ENCODE data around the gene HSD11B1L. TPM values are rescaled to one million over a fixed set of nuclear protein-coding genes. Genes with fewer than 3 reads are reported as not detected.
"Not testable (repeated sequence)": the region's sequence is repeated elsewhere in the genome, so short reads cannot be mapped to it uniquely, and the experiment has no call there.

Gene HSD11B1L
- total RNA-seq, 1 experiment from 2014 or later, result 12.0 TPM

DNA sequence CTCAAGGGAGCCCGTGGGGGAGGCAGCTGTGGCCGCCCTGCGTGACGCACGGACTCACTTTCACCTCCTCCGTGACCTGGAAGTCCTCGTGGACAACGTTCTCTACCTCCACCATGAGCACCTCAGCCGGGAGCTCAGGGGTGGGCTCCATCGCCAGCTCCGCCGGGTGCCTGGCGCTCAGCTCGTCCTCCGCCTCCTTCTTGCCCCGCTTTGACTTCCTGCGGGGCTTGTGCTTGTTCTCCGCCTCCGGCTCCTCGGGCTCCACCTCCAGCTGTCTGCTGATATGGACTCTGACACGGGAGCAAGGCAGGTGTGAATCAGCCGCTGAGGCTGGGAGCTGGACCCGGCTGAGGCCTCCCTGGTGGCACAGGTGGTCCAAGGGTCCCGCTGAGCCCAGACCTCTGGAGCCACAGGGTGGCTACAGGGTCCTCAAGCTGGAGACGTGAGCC lies 30.9 kb downstream of the HSD11B1L start:
- Histone ChIP-seq H3K36me3 (replicated peaks; ENCODE audit: control insufficient read depth, insufficient read depth, low read length) (peaks cover 35% of the 10 kb centered on the region), H3K27me3 (ENCODE audit: control insufficient read depth, insufficient read depth, low read length) (no peaks in the 10 kb centered on the region), H3K4me3 (ENCODE audit: insufficient read depth, low read depth, low read length) (no peak overlapping the region)
- peak; percentile 62 for DNase-seq

DNA sequence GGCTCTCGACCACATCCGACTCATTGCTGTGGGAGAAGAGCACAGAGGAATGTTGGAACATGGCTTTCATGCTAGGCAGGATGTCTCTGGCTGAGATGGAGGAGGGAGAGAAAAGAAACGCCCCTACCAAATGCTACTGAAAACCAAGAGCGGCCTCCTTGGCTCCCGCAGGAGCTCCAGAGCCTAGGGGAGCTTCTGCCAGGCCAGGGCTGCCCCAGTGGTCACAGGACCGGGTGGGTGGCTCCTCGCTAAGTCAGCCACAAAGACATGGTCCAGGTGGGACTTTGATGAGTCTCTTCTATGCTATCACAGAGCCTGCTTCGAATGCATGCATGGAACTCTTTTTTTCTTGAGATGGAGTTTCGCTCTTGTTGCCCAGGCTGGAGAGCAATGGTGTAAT lies 32.4 kb downstream of the HSD11B1L start:
- H3K4me3 ChIP-seq (ENCODE audit: insufficient read depth, low read depth, low read length), result no peak overlapping the region
- peaks cover 31% of the 10 kb centered on the region for H3K36me3 ChIP-seq (replicated peaks; ENCODE audit: control insufficient read depth, insufficient read depth, low read length)
- H3K27me3 ChIP-seq (ENCODE audit: control insufficient read depth, insufficient read depth, low read length), result no peaks in the 10 kb centered on the region
- peak; percentile 35 for DNase-seq

DNA sequence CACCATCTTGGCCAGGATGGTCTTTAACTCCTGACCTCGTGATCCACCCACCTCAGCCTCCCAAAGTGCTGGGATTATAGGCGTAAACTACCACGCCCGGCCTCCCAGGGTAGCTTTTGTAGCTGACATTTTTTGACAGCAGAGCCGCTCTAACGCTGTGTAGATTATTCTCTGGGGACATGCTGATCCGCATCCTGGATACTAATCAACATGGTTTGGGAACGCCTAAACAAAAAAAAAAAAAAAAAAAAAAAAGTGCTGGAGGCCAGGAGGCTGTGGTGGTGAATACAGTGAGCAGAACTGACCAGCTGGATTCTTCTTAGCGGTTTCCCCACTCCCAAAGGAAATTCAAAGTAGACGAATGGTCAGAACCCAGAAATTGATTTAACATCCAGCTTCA lies 34.0 kb downstream of the HSD11B1L start:
- no peak for DNase-seq
- Histone ChIP-seq H3K4me3 (ENCODE audit: insufficient read depth, low read depth, low read length) (no peak overlapping the region), H3K27me3 (ENCODE audit: control insufficient read depth, insufficient read depth, low read length) (no peaks in the 10 kb centered on the region), H3K36me3 (replicated peaks; ENCODE audit: control insufficient read depth, insufficient read depth, low read length) (peaks cover 29% of the 10 kb centered on the region)

DNA sequence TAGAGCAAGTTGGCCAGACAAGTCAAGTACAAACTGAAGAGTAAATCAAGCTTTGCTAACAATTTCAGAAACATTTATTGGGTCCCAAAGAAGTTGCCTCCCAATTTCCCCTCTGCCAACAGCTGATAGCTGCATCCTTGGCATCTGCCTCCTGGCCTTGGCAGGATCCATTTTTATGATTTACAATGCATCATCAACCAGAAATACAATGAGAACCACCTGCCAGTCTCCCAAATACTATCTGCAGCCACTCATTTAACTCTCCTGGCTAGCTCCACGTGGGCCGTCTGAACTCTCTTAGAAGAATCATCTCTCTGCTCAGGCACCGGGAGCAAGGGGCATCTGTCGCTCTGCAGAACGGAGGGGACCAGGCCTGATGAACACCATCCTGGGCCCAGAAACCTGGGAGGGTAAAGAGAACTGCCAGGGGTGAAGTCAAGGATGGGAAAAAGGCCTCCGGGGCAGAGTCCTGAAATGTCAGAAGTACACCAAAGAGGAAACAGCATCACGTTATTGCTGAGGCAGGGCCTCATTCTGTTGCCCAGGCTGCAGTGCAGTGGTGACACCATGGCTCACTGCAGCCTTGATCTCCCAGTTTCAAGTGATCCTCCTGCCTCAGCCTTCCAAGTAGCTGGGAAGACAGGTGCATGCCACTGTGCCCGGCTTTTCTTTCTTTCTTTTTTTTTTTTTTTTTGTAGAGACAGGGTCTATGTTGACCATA lies 36.5 kb downstream of the HSD11B1L start:
- no peak for DNase-seq
- Histone ChIP-seq H3K36me3 (replicated peaks; ENCODE audit: control insufficient read depth, insufficient read depth, low read length) (peaks cover 15% of the 10 kb centered on the region), H3K27me3 (ENCODE audit: control insufficient read depth, insufficient read depth, low read length) (no peaks in the 10 kb centered on the region), H3K4me3 (ENCODE audit: insufficient read depth, low read depth, low read length) (no peak overlapping the region)

DNA sequence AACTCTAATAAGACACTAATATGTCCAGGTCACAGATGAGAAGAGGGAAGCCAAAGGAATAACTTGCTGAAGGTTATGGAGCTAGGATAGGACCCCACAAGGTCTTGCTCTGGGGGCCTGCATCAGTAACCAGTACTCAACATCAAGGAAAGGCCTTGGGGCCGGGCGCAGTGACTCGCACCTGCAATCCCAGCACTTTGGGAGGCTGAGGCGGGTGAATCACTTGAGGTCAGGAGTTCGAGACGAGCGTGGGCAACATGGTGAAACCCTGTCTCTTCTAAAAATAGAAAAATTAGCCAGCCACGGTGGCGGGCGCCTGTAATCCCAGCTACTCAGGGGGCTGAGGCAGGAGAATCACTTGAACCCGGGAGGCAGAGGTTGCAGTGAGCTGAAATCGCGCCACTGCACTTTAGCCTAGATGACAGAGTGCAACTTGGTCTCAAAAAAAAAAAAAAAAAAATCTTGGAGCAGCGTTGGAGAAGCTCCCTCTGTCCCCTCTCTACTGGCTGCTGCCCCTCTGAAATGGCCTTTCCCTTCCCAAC lies 37.3 kb downstream of the HSD11B1L start:
- H3K4me3 ChIP-seq (ENCODE audit: insufficient read depth, low read depth, low read length), result peak overlapping the region; percentile 94; the same call in 1 of the 2 replicates
- DNase-seq, result no peak
- H3K36me3 ChIP-seq (replicated peaks; ENCODE audit: control insufficient read depth, insufficient read depth, low read length), result peaks cover 8% of the 10 kb centered on the region
- no peaks in the 10 kb centered on the region for H3K27me3 ChIP-seq (ENCODE audit: control insufficient read depth, insufficient read depth, low read length)

DNA sequence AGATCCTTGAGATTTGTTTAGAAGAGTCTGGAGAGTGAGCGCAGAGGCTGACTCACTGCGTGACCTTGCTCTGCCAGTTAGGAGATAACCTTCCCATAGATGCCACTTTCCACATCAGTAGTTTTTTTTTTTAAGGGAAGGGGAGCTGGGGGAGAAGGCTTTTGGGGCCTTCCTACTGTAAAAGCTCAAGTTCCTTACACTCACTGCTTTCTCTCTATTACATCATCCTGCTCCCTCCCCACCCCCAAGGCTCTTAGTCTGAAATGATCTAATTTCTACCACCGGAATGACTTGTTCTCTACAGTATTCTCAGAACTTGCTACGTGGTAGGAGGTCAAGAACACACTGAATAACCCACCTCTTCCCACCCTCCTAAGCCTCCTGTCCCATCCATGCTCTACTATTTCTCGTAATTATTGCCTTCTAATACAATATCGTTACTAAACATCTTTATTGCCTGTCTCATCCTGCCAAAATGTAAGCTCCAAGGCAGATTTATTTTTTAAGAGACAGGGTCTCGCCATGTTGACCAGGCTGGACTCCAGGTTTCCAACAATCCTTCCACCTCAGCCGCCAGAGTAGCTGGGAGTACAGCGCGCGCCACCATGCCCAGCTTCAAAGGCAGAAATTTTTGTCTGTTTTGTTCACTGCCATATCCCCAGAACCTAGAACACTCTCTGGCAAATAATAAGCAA lies 37.9 kb downstream of the HSD11B1L start:
- peaks cover 4% of the 10 kb centered on the region for H3K36me3 ChIP-seq (replicated peaks; ENCODE audit: control insufficient read depth, insufficient read depth, low read length)
- H3K4me3 ChIP-seq (ENCODE audit: insufficient read depth, low read depth, low read length), result peak overlapping the region; percentile 94
- DNase-seq, result peak; percentile 47
- H3K27me3 ChIP-seq (ENCODE audit: control insufficient read depth, insufficient read depth, low read length), result no peaks in the 10 kb centered on the region

DNA sequence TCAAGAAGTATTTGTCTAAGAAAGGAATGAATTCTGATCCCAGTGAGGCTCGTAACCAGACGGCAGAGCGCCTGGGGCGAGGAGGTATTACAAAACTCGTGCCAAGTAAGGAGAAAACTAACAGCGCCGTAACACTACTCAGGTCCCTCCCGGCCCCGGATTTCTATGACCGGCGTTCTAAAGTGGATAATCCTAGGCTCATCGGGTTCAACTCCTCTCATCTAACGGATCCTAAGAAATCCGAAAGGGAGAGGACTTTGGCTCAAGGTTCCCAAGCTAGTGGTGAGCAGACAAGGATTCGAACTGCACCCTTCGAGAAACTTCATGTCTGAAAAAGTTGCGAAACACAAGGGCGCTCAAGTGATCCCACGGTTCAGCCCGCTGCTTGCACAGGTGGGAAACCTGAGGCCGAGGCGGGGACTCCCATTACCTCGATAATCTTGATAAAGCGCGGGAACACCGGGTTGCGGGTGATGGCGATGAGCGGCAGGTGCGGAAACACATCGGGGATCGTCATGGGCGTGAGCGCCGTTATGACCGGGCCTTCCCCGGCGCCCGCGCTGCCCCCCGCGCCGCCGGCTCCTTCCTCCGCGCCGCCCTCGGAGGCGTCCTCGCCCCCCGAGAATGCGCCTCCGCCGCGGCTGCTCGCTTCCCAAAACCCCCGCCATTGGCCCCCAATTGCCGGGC lies 38.6 kb downstream of the HSD11B1L start:
- Histone ChIP-seq H3K27me3 (ENCODE audit: control insufficient read depth, insufficient read depth, low read length) (no peaks in the 10 kb centered on the region), H3K4me3 (ENCODE audit: insufficient read depth, low read depth, low read length) (peak overlapping the region; percentile 94), H3K36me3 (replicated peaks; ENCODE audit: control insufficient read depth, insufficient read depth, low read length) (peaks cover 2% of the 10 kb centered on the region)
- peak; percentile 52 for DNase-seq

DNA sequence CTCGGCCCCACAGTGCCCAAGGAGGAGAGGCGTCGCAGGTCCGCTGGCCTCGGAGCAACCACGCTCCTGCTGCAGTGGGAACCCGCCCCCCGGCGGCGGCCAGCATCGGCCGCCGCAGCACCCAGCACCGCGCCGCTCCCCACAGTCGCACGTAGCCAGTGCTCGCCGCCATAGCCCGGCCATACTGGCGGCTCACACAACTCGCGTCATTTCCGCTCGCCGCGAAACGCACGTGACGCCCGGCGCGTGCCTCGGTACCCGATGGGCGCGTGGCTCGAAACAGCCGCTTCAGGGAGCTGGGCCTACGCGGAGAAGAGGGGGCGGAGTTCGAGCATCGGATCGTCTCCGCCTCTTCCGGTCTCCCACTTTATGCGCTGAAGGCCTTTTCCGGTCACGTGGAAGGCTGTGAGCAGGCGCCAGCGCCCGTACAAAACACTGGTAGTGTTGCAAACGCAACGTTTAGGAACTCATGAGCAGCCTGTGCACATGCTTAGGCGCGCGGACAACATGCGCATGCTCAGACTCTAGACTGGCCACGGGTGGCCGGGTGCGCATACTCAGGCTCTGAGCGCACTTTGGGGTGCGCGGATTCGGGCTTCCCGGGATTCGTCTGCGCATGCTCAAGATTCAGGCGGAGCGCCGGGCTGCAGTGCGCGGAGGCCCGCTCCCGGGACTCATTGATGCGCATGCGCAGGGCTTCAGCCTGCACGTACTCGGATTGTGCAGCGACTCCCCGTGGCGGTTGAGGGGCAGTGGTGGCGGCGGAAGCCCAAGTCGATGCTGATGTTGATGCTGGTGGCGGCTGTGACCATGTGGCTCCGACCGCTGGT lies 39.3 kb downstream of the HSD11B1L start, which contains the start of the genes CATSPERD and LONP1:
Gene CATSPERD, plus strand, starts transcription at position 677 of the 830 bp plus-strand sequence. Its CDS starts 101 bp downstream, at position 778.
Gene LONP1, minus strand, starts transcription at position 186 of the 830 bp plus-strand sequence. Its CDS starts 14 bp downstream, at position 172.
- DNase-seq, result peak; percentile 100
- H3K36me3 ChIP-seq (replicated peaks; ENCODE audit: control insufficient read depth, insufficient read depth, low read length), result peaks cover 2% of the 10 kb centered on the region
- H3K27me3 ChIP-seq (ENCODE audit: control insufficient read depth, insufficient read depth, low read length), result no peaks in the 10 kb centered on the region
- H3K4me3 ChIP-seq (ENCODE audit: insufficient read depth, low read depth, low read length), result peak within 1 kb of the TSS; percentile 94

DNA sequence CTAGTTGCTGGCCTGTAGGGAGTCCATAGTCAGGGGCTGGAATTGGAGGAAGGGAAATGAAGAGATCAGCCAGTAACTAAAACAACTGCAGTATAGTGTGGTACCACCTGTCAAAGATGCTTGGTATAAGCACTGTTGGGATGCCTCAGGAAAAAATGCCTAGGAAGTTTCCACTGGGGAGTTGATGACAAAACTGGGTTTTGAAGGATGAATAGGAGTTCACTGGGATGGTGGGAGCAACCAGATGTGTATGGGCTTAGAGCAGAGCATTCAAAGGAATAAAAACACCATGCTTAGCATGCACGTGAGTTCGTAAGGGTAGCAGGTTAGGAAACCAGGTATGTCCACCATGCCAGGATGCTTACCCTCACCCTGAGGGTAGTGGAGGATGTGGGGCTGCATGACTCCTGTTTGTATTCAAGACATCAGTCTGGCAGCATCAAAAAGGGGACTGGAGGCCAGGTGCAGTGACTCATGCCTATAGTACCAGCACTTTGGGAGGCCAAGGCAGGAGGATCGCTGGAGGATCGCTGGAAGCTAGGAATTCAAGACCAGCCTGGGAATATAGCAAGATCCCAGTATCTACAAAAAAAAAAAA lies 46.7 kb downstream of the HSD11B1L start:
- DNase-seq, result no peak

DNA sequence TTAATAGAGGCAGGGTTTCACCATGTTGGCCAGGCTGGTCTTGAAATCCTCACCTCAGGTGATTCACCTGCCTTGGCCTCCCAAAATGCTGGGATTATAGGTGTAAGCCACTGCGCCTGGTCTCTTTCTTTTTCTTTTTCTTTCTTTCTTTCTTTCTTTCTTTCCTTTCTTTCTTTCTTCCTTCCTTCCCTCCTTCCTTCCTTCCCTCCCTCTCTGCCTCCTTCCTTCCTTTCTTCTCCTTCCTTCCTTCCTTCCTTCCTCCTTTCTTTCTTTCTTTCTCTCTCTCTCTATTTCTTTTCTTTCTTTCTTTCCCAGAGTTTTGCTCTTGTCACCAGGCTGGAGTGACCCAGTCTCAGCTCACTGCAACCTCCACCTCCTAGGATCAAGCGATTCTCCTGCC lies 52.3 kb downstream of the HSD11B1L start:
- not testable (repeated sequence) for DNase-seq; H3K36me3 ChIP-seq (replicated peaks; ENCODE audit: control insufficient read depth, insufficient read depth, low read length); H3K4me3 ChIP-seq (ENCODE audit: insufficient read depth, low read depth, low read length); H3K27me3 ChIP-seq (ENCODE audit: control insufficient read depth, insufficient read depth, low read length)

More for the DNA sequence above, 46.7 kb downstream of the HSD11B1L start:
- H3K4me3 ChIP-seq (ENCODE audit: insufficient read depth, low read depth, low read length), result no peak overlapping the region
- H3K27me3 ChIP-seq (ENCODE audit: control insufficient read depth, insufficient read depth, low read length), result no peaks in the 10 kb centered on the region
- no peaks in the 10 kb centered on the region for H3K36me3 ChIP-seq (replicated peaks; ENCODE audit: control insufficient read depth, insufficient read depth, low read length)

Other genes starting within 250 kb of the HSD11B1L start
- gene ZNRF4, start 225.6 kb upstream of the HSD11B1L start, total RNA-seq (2014; rRNA removed; shearing (Covaris generic)), result not detected in 2 replicates
- 0.28 and 0.74 TPM in 2 replicates for gene TINCR, start 113.1 kb upstream of the HSD11B1L start, total RNA-seq (2014; rRNA removed; shearing (Covaris generic))
- 26.6 and 34.3 TPM in 2 replicates for gene SAFB2, start 58.3 kb upstream of the HSD11B1L start, total RNA-seq (2014; rRNA removed; shearing (Covaris generic))
- 44.4 and 64.4 TPM in 2 replicates for gene SAFB, start 57.9 kb upstream of the HSD11B1L start, total RNA-seq (2014; rRNA removed; shearing (Covaris generic))
- 53.1 and 71.4 TPM in 2 replicates for gene MICOS13, start 511 bp upstream of the HSD11B1L start, total RNA-seq (2014; rRNA removed; shearing (Covaris generic))
- 1,318 and 1,675 TPM in 2 replicates for gene RPL36, start 9.3 kb downstream of the HSD11B1L start, total RNA-seq (2014; rRNA removed; shearing (Covaris generic))
- 119 and 126 TPM in 2 replicates for gene LONP1, start 39.1 kb downstream of the HSD11B1L start, total RNA-seq (2014; rRNA removed; shearing (Covaris generic))
- gene CATSPERD, start 39.6 kb downstream of the HSD11B1L start, total RNA-seq (2014; rRNA removed; shearing (Covaris generic)), result 0.03 TPM in 1 of 2 replicates, not detected in the other
- gene PRR22, start 103.7 kb downstream of the HSD11B1L start, total RNA-seq (2014; rRNA removed; shearing (Covaris generic)), result 1.5 and 2.2 TPM in 2 replicates
- gene DUS3L, start 110.1 kb downstream of the HSD11B1L start, total RNA-seq (2014; rRNA removed; shearing (Covaris generic)), result 50.8 and 52.4 TPM in 2 replicates
- gene NRTN, start 124.0 kb downstream of the HSD11B1L start, total RNA-seq (2014; rRNA removed; shearing (Covaris generic)), result 8.5 and 8.7 TPM in 2 replicates
- not detected in 2 replicates for gene FUT6, start 158.7 kb downstream of the HSD11B1L start, total RNA-seq (2014; rRNA removed; shearing (Covaris generic))
- gene FUT3, start 170.4 kb downstream of the HSD11B1L start, total RNA-seq (2014; rRNA removed; shearing (Covaris generic)), result not detected in 2 replicates
- gene FUT5, start 189.5 kb downstream of the HSD11B1L start, total RNA-seq (2014; rRNA removed; shearing (Covaris generic)), result 0.18 TPM in 1 of 2 replicates, not detected in the other
- 181 and 244 TPM in 2 replicates for gene NDUFA11, start 222.8 kb downstream of the HSD11B1L start, total RNA-seq (2014; rRNA removed; shearing (Covaris generic))
- 2.1 and 3.5 TPM in 2 replicates for gene VMAC, start 223.8 kb downstream of the HSD11B1L start, total RNA-seq (2014; rRNA removed; shearing (Covaris generic))
- 2.2 and 2.7 TPM in 2 replicates for gene CAPS, start 233.2 kb downstream of the HSD11B1L start, total RNA-seq (2014; rRNA removed; shearing (Covaris generic))